Stomach (tissue), 4 donors: ENCODE results near the gene PPCDC.

ENCODE experiments used
- CTCF ChIP-seq, 7 experiments: fragments of 450-650 bp in 4 of 7; fragments of 200-600 bp in 3 of 7; sonication (generic) in 3 of 7; IDR thresholded peaks; one replicate each; pipeline ENCODE4 v1.5.1; 2016 to 2019; ENCODE audit warnings: antibody characterized with exemption in 7 of 7, control low read depth in 2 of 7, mild to moderate bottlenecking in 1 of 7
- EP300 ChIP-seq: sonication (generic); formaldehyde crosslinking; IDR thresholded peaks from one replicate; pipeline ENCODE4 v1.6.1; 2017; ENCODE audit warnings: antibody characterized with exemption
- POLR2A ChIP-seq, 4 donors: fragments of 450-650 bp; IDR thresholded peaks; one replicate each; pipeline ENCODE4 v1.6.1; 2016; ENCODE audit warnings: antibody characterized with exemption in 4 of 4, control low read depth in 2 of 4, mild to moderate bottlenecking in 1 of 4, moderate library complexity in 1 of 4

- TF ChIP-seq CTCF (IDR thresholded peaks at IDR 0.05) (no peak), EP300 (no peak), POLR2A (IDR thresholded peaks at IDR 0.05) (no peak)
These were observed 47.3 kb downstream of the PPCDC start for GRCh38 chr15:75070674-75071073.
